Epithelial cell of proximal tubule (primary cell): Measurements from ENCODE around the gene ZDHHC6. TPM values are rescaled to one million over a fixed set of nuclear protein-coding genes. Genes with fewer than 3 reads are reported as not detected.
A peak's percentile ranks its signal among the peaks of the same experiment; 100 is the strongest.
"Not testable (repeated sequence)": the region's sequence is repeated elsewhere in the genome, so short reads cannot be mapped to it uniquely, and the experiment has no call there.

Experiments used
- DNase-seq: peaks from one replicate; pipeline ENCODE4 v3.0.0-alpha.2; 2011; ENCODE audit warnings: low read depth
- H3K4me3 ChIP-seq: 2 replicates; pipeline ENCODE4 v1.5.1; 2011; ENCODE audit warnings: low read depth, mild to moderate bottlenecking, low read length
- total RNA-seq: library from RNA; depleted of rRNA; stranded (reverse); fragments of >200 nt; gene quantifications from 2 replicates; pipeline ENCODE4 v1.2.3, GENCODE V29; 2015
- TF ChIP-seq, protein P1 (sequence below): conservative IDR thresholded peaks from 2 replicates; pipeline ENCODE4 v1.5.1; 2012; ENCODE audit warnings: low read depth, mild to moderate bottlenecking, low read length

ZDHHC6 gene
- total RNA-seq, 1 donor from 2014 or later = 17.5 TPM

DNA sequence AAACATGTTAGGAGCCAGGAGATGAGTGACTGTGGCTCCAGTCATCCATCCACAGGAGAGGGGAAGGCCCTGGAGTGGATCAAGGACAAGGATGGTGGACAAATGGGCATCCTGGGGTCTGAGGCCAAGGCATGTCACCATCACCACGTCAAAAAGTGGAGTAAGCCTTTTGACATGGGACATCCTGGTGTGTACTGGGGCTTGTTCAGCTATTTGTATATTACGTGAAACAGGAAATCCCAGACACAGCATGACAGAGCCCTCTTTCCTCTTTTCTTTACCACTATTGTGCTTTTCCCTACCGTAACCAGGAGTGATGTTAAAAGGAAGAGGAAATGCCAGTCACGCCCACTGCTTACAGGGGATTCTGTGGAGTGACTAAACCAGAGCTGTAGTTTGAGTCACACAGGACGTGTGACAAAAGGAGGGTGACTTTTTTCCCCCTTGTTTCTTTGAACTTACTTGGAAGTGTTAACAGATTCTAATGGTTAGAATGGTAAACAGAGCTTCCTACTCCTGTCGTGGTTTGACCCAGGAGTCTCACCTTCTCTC lies 57.4 kb downstream of the ZDHHC6 start:
- no peak overlapping the region for H3K4me3 ChIP-seq
- TF ChIP-seq, protein P1, sequence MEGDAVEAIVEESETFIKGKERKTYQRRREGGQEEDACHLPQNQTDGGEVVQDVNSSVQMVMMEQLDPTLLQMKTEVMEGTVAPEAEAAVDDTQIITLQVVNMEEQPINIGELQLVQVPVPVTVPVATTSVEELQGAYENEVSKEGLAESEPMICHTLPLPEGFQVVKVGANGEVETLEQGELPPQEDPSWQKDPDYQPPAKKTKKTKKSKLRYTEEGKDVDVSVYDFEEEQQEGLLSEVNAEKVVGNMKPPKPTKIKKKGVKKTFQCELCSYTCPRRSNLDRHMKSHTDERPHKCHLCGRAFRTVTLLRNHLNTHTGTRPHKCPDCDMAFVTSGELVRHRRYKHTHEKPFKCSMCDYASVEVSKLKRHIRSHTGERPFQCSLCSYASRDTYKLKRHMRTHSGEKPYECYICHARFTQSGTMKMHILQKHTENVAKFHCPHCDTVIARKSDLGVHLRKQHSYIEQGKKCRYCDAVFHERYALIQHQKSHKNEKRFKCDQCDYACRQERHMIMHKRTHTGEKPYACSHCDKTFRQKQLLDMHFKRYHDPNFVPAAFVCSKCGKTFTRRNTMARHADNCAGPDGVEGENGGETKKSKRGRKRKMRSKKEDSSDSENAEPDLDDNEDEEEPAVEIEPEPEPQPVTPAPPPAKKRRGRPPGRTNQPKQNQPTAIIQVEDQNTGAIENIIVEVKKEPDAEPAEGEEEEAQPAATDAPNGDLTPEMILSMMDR = no peak
- peak; percentile 76 for DNase-seq

DNA sequence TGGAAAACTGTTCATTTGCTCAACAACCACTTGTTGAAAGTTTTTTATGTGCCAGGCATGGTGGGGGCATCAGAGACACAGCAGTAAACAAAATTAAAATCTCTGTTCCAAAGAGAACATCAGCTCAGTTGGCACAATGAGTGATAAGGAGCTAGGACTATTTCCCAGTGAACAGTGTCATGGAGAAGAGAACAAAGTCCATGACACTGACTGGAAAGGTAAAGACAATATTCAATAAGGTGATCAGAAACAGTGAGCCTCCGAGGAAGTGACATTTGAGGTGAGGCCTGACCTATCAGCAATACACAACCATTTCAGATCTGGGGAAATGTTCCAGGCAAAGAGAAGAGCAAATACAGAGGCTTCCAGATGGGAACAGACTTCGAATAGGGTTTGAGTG lies 58.2 kb downstream of the ZDHHC6 start:
- TF ChIP-seq, protein P1 = no peak
- no peak for DNase-seq

DNA sequence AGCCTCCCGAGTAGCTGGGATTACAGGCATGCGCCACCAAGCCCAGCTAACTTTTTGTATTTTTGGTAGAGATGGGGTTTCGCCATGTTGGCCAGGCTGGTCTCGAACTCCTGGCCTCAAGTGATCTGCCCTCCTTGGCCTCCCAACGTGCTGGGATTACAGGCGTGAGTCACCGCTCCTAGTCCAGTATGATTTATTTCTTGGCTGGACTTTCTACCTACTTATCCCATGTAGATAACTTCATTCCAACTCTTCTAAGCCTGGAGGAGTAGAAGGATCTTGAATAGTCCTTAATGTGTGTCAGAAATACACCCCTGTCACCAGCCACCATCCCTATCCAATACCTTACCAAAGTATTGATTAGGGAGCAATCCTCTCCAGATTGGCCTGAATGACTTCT lies 58.7 kb downstream of the ZDHHC6 start:
- not testable (repeated sequence) for H3K4me3 ChIP-seq, DNase-seq

More for the DNA sequence above, 58.2 kb downstream of the ZDHHC6 start:
- H3K4me3 ChIP-seq = no peak overlapping the region

DNA sequence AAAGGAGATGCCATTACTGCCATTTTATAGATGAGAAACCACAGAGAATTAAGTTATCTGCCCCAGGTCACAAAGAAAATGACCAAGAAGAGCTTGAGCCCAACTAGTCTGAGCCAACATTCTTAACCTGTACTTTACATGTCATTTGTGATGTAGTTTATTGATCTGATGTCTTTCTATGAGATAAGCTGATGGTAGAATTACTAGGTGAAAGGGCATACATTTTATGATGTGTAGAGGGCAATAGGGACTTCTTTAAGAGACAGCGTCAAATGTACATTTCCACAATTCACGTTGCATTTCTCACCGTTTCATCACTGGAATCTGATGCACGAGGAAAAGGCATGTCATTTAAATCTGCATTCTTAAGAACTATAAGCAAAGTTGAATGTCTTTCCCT lies 61.5 kb downstream of the ZDHHC6 start:
- no peak for DNase-seq
- TF ChIP-seq, protein P1 = no peak
- H3K4me3 ChIP-seq = no peak overlapping the region

DNA sequence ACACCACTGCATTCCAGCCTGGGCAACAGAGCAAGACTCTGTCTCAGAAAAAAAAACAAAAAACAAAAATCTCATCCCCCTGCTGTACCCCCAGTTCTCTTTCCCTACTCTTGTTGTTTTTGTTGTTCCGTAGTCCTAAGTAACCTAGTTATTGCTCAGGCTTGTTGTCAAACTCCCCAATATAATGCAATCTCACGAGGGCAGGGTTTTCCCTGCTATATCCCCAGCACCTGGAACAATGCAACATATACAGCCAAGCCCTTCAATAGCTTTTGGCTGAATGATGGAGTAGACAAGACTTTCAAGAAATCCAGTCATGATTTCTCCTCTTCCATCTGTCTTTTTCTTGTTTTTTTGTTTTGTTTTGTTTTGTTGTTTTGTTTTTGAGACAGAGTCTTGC lies 62.6 kb downstream of the ZDHHC6 start:
- DNase-seq = no peak
- no peak overlapping the region for H3K4me3 ChIP-seq
- TF ChIP-seq, protein P1 = no peak

DNA sequence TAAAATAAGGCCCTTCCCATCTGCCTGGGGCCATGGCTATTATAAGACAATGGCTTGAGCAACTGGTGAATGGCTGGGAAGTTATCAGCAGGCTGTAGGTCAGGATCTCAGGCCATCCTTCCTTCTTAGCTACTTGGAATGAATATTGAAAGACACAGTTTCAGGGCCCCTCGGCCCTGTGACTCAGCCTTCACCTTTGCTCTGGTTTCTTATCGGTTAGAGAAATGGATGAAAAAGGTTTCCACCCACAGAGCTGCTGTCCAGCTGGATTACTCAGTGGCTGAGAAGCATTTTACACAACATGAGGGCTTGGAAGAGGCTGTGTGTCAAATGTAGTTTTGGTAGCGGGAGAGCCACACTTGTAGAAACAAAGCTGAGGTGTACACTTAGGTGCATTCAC lies 63.4 kb downstream of the ZDHHC6 start:
- no peak overlapping the region for H3K4me3 ChIP-seq
- TF ChIP-seq, protein P1 = no peak
- no peak for DNase-seq

DNA sequence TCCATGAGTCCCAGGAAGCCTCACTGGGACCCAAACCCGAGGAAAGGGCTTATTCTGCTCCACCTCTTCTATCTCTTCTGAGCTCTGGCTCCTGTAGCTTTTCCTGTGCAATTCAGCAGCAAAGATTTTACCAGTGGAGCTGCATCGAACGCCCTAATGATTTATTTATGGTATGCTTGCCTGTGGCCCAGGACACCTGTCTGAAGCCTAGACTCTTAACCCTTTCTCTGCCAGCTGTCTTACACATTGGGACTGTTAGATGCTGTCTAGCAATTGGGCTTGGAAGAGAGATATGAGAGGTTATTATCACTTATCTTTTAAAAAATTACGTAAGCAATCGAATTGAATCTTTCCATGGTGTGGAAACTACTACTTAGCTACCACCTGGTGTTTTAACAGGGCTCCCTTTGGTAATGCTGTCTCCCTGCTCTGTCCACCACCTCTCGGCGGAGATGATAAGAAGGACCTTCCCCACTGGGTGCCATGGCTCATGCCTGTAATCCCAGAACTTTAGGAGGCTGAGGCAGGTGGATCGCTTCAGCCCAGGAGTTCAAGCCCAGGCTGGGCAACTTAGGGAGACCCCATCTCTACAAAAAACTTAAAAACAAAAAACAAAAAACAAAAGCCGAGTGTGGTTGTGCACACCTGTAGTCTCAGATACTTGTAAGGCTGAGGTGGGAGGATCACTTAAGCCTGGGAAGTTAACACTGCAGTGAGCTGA lies 64.0 kb downstream of the ZDHHC6 start:
- H3K4me3 ChIP-seq = no peak overlapping the region
- DNase-seq = no peak
- TF ChIP-seq, protein P1 = no peak

Other genes starting within 250 kb of the ZDHHC6 start
- not detected in 2 replicates for gene TECTB, start 163.5 kb downstream of the ZDHHC6 start, total RNA-seq
- 3.1 and 3.3 TPM in 2 replicates for gene ACSL5, start 72.8 kb downstream of the ZDHHC6 start, total RNA-seq
- gene VTI1A, start 301 bp upstream of the ZDHHC6 start, total RNA-seq = 13.5 and 30.1 TPM in 2 replicates